CD4-positive, alpha-beta T cell treated with Interleukin-21 for 1 hour (primary cell): ENCODE data around the gene NLRP5.
"Not testable (repeated sequence)": the region's sequence is repeated elsewhere in the genome, so short reads cannot be mapped to it uniquely, and the experiment has no call there.

Experiments used
- DNase-seq: peaks from one replicate; pipeline ENCODE4 v3.0.0-alpha.2; 2020

Gene NLRP5

DNA sequence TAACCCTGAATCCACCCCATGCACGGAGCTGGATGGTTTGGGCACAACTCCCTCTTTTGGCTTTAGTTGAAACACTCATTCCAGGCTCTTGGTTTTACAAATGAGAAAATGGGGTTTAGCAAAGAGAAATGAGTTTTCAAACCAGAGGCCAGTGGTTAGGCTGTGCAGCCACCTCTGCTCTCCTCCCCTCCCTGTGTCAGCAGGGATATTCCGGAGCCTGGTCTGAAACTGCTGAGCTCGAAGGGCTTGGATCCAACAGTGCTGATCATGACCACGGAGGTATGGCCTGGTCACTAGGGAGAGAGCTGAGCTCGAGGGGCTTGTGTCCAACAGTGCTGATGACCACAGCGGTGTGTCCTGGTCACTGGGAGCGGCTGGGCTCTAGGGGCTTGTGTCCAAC is 93.0 kb downstream of the NLRP5 start:
- no peak for DNase-seq

DNA sequence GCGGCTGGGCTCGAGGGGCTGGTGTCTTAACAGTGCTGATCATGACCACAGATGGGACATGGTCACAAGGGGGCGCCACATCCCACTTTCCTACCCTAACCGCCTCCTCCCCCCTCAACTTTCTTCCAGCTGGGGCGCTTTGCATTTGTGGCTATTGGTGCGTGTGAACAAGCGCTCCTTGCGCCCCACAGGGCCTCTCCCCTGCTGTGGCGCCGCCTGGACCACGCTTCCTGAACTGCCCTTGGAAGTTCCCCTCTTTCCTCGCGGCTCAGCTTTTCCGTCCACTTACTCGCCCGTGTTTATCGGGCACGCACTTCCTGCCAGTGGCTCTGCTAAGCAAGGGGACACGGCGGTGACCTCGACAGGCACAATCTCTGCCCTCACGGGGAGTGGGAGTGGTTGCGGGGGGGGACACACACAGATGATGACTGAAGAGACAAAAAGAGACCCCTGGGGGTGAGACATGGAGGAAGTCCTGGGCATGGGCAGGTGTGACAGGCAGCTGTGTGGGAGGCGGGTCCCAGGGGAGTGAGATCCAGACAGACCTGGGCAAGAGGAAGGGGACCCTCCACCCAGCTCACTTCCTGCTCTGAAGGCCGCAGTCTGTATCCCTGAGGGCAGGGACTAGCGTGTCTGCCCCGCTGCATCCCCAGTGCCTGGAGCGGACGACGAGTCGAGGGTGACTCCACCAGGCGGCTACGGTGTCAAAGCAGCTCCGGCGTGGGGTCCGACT is 94.3 kb downstream of the NLRP5 start:
- DNase-seq = peak; percentile 65

DNA sequence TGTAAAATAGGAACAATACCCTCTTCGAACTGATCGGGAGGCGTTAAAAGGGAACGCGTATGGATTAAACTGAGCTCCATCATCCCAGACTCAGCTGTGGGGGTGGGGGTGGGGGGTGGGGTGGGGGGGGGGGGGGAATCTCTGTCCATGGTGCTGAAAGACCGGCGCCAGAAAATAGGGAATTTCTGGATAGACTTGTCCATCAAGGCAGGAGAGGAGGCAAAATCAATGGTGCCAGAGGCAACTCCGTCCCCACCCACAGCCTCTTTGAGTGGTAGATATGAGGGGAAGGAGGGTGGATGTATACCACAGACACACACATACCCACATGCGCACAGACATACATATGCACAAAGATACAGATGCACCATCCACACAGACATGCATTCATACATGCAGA is 97.1 kb downstream of the NLRP5 start:
- no peak for DNase-seq

DNA sequence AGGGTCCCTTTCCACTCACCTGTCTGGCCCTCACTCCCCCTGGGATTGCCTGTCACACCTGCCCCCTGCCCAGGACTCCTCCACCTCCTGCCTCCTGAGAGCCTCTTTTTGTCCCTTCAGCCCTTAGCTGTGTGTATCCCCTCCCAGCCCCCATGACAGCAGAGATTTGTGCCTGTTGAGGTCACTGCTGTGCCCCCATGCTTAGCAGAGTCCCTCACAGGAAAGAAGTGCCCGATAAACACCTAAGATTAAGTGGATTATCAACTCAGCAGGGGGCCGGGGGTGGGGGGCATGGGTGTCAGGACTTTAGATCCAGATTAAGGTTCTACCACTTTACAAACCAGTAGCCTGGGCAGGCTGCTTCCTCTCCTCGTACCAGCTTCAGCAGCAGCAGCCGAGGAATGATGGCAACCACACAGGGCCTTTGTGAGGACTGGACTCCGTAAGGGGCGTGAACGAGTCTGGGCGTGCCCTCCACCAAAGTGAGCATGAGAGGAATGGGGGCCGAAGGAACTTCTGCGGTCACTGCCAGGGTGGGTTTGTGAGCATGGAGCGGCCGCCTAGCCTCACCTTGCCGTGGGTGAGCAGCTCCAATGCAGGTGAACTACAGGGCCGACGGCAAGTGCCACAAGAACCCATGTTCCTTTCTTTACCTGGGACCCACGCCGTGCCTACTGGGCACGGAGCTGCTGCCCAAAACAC is 98.4 kb downstream of the NLRP5 start:
- no peak for DNase-seq

DNA sequence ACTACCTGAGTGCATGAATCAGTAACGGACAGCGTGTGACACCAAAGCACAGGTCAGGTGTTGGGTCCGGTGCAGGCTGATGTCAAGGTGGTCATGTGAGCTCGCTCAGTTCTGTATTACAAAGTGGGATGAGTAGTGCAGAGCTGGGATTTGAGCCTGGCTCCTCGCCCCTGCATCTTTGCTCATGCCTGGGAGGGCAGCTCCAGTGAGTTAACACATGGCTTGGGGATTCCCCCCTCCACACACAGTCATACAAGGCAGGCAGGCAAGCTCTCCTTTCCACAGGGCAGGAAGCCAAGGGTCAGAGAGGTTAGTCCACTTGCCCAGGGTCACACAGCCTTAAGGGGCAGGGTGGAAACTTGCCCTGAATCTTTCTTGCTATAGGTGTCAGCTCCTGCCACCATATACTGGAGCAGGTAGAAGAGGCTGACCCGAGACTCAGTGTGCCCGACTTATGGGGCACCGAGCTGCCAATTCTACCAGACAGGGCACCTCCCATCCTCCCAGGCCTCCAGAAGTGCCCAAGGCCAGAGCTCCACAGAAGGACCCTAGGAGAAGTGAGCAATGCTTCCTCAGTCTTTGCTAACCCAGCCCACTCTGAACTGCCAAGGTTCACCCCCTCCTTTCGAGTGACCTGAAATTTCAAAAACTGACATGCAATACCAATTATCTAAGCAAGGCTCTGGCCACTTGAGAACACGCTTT is 99.1 kb downstream of the NLRP5 start:
- DNase-seq = no peak

DNA sequence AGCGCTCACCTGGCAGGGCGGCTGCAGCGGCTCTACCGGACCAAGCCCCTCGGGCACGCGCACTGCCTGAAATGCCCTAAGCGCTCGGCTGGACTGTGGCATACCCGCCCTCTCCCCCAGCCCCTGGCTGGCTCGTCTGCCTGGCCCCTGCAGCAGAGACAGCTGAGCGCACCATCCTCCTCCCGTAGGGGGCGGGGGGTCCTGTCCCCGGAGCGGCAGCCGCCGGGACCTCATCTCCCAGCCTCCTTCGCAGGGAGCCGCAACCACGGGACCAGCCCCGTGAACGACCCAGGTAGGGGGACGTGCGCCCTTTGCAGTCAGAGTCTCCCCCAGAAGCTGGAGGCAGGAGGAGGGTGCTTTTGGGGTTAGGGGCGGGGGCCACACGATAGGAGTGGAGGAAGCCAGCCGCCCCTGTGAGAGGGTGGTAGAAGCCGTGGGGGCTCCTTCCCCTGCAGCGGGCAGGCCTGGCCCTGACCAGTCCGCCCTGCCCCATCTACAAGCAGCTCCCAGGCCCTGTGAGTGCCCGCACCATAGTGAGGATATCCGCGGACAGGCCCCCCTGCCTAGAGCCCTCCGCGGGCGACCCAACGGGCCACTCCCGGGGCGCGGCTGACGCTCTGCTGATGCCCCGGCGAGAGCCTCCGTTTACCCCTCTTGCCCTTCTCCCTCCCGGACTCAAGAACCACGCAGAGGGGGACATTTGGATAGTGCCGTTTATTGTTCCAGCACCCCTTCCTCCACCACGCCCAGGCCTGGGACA is 100.3 kb downstream of the NLRP5 start:
- no peak for DNase-seq

DNA sequence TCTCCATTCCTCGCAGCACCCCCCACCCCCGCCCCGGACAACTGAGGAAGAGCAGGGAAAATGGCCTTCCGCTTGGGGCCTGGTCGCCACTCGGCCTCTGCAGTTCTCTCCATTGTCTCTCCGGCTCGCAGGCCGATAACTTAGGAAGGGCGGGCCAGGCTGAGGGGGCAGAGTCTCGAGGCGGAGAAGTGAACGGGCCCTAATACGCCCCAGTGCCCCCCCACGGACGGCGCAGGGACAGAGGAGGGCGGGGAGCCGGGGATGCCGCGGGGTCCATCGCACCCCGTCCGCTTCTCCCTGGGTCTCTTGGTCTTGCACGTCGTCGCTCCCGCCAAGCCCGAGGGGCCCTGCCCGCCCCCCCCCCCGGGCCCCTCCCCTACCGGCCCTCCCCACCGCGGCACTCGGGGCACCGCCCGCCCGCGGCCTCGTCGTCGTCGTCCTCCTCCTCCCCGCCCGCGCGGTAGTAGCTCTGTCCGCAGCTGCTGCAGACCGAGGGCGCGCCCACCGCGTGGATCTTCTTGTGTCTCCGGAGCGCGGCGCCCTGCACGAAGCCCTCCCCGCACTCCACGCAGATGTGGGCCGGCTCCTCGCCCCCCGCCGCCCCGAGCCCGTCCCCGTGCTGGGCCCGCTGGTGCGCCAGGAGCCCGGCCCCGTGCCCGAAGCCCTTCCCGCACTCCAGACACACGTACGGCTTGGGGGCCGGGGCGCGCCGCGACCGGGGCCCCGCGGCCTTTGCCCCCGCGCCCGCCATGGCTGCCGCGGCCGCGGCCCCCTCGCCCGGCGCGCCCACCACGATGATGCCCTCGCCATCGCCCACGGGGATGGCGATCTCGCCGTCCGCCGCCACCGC is 101.3 kb downstream of the NLRP5 start:
- no peak for DNase-seq

DNA sequence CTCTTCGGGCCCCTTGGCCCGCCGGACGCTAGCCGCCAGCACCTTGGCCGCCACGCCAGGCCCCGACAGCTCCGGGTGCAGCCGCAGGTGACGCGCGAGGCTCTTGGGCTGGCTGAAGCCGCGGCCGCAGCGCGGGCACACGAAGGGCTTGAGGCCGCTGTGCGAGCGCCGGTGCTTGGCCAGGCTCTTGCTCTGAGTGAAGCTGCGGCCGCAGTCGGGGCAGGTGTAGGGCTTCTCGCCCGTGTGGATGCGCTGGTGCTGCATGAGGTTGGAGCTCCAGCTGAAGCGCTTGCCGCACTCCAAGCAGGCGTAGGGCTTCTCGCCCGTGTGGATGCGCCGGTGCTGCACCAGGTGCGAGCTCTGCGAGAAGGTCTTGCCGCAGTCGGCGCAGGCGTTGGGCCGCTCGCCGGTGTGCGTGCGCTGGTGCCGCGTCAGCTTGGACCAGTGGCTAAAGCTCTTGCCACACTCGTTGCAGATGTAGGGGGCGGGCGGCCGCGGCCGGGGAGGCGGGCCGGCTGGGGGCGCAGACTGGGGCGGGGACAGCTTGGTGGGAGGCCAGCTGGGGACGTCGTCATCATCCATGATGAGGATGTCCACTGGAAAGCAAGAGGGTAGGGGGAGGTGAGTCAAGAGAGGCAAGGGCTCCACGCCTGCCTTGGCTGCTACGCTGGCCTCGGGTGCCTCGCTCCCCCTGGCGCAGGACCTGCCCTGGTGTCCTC is 102.1 kb downstream of the NLRP5 start:
- no peak for DNase-seq

DNA sequence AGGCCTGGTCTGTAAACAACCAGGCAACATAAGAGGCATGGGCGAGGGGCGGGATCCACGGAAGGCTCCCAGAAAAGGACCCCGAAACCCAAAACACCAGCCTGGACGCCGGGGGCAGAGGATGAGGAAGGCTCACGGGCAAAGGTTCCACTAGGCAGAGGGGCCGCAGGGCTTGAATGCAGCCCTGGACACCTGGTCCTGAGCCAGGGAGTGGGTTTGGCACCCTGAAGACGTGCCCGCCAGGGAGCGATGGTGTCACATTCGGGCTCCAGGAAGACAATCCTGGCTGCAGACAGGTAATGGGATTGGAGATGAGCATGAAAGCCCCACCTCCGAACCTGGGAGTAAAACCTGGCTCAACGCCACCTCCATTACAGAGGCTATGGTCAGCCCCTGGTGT is 102.8 kb downstream of the NLRP5 start:
- no peak for DNase-seq

DNA sequence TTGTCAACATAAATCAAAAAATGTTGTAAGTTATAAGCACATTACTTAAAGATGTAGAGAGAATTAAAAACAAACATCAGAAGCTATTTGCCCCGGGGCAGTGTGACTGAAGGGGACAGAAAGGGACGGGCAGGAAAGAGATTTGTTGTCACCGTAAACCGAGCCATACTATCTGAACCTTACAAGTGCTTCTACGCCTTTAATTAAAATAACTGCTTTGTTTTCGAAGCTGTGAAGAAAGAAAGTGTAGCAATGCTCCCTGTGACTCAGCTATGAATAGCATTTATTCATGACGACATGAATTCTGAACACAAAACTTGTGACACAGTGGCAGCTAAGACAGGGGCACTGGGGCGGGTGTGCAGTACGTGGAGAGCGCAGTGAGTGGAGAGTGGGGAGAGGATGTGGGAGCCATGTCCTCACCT is 104.5 kb downstream of the NLRP5 start:
- no peak for DNase-seq

DNA sequence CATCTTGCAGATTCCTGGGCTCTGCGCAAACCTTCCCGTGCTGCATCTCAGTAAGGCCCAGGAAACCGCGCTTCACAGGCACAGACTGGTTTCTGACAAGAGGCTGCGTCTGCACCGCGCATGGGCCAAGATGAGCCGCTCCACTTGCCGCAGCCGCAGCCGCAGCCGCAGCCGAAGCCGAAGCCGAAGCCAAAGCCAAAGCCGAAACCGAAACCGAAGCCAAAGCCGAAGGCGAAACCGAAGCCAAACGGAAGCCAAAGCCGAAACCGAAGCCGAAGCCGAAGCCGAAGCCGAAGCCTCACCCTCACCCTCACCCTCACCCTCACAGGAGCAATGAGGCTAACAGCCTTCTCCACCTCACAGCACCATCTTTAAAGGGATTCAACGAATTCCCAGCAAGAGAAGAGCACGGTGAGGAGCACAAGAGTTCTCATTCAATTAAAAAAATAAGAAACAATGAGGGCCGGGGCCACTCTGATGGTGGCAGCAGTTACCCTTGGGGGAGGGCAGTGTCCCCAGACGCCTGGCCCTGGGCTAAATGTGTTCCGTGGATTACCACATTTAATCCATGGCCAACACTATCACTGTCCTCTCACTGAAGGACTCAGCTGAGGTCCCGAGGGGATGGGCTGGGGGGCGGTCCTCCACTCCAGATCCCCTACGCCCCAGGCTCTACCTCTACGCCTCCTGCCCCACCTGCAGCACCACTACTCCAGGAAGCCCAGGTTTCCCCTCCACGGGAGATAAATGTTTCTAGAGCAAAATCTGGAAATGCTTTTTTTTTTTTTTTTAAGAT is 105.4 kb downstream of the NLRP5 start:
- DNase-seq = peak; percentile 43

DNA sequence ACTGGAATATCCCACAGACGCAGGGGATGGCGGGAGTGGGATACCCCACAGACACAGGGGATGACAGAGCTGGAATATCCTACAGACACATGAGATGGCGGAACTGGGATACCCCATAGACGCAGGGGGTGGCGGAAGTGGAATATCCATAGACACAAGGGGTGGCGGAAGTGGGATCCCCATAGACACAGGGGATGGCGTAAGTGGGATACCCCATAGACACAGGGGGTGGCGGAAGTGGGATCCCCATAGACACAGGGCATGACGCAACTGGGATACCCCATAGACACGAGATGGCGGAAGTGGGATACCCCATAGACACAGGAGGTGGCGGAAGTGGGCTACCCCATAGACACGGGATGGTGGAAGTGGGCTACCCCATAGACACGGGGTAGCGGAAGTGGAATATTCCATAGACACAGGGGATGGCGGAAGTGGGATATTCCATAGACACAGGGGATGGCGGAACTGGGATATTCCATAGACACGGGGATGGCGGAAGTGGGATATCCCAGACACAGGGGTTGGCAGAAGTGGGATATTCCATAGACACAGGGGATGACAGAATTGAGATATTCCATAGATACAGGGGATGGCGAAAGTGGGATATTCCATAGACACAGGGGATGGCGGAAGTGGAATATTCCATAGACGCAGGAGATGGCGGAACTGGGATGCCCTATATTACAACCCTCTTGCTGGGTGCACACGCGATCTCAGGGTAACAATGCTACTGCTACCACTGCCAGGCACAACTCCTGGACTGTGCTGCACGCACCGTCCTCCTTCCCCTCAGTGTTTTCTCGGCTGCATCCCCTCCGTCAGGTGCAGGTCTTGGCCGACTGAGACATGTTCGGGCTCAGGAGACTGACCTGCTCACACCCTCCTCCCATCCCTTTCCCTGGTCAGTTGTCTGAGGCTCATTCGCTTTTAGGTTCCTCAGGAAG is 106.4 kb downstream of the NLRP5 start:
- DNase-seq = no peak

DNA sequence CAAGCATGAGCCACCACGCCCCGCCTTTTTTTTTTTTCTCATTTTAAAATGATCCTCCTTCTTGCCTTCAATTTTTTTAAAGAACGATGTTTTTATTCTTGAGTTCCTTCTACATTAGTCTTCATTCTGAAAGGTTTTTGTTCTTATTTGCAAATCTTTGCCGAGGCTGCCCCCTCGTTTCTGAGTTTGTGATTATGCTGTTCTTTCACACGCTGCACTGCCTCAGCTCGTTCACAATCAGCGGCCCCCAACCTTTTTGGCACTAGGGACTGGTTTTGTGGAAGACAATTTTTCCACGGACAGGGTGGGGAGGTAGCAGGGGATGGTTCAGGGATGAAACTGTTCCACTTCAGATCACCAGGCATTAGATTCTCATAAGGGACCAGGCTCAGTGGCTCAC is 107.9 kb downstream of the NLRP5 start:
- DNase-seq = no peak

DNA sequence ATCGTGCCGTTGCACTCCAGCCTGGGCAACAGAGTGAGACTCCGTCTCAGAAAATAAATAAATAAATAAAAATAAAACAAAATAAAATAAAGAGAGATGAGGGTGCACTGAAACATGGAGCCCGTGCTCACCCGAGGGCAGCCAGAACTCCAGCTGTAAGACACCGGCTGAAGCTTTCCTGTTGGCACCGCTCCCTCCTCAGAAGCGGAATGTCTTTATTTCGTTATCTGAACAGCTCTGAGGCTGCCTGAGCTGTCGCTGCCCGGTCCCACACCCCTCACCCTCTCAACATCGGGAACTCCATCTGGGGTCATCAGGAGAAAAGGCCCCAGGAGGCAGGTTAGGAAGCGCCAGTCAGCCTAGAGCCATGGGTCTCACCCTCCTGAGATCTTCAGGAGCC is 110.1 kb downstream of the NLRP5 start:
- DNase-seq = no peak

DNA sequence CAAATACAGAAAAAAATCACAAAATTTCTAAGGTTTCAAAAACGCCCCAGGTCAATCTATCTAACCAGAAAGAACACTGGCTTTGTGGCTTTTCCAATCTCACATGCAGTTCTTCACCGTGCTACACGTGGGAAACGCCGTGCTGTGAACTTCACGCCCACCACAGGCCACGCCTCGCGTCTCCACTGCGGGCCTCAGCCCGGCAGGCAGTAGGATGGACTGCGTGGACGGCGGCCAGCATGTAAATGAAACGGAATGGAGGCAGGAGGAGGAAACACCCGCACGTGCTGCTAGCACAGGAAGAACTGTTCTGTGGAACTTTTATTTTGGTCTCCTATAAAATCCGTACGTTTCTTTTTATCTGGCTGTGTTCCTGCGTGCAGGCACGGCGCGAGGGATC is 110.7 kb downstream of the NLRP5 start:
- DNase-seq = no peak

DNA sequence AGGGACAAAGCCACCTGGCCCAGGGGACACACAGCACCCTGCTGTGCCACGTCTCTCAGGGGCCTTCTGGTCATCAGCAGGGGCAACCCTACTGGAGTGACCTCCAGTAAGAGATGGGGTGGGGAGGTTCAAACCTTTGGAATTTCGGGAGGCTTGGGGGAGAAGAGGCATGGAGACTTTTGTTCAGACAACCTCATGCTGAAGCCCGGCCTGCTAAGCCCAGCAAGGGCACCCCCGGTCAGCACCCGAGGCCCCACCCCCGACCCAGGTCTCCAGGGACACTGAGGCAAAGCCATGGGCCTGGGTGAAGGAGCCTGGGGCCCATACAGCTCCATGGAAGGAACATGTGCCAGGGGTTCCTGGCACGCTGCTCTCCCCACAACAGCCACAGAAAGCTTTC is 111.2 kb downstream of the NLRP5 start:
- no peak for DNase-seq

DNA sequence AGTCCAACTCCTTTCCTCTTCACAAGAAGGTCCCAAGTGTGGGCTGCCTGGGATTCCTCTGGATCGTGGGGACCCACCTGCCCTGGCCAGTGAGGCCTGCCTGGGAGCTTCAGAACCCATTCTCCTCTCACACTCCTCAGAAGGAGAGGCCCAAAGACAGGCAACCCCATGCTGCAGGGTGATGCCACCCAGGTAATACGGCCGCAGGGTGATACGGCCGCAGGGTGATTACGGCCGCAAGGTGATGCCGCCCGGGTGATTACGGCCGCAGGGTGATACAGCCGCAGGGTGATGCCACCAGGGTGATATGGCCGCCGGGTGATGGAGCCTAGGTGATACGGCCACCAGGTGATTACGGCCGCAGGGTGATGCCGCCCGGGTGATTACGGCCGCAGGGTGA is 111.7 kb downstream of the NLRP5 start:
- DNase-seq = not testable (repeated sequence)

DNA sequence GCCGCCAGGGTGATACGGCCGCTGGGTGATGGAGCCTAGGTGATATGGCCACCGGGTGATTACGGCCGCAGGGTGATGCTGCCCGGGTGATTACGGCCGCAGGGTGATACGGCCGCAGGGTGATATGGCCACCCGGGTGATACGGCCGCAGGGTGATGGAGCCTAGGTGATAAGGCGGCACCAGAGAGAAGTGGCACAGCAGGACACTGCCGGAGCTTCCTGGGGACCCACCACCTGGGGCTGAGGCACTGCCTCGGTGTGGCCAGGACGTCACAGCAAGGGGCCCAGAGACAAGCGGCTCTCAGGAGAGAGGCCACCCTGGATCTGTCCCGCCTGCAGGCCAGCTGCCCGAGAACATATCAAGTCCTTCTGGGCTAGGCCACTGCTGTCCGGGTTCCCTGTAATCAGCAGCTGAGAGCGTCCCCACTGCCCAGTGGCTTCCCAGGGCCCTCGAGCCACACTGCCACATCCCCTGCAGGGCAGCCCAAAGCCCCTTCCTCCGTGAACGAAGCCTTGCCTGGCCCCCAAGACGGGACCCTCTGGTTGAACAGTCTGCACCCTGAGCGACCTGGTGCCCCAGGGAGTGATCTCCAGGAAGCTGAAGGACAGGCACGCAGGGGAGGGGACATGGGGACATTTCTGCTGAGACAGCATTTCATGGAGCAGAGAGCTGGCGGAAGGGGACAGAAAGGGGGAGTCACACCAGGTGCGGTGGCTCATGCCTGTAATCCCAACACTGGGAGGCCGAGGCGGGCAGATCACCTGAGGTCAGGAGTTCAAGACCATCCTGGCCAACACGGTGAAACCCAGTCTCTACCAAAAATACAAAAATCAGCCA is 112.4 kb downstream of the NLRP5 start:
- DNase-seq = no peak
